ENCODE measurements around the gene MAPK12. TPM values are rescaled to one million over a fixed set of nuclear protein-coding genes. Genes with fewer than 3 reads are reported as not detected.

Gene MAPK12
- total RNA-seq, 2 experiments from 2014 or later, result 4.8 to 5.3 TPM

GRCh38 chr22:50219800-50220602, 41.5 kb downstream of the MAPK12 start:
- Mint-ChIP-seq H3K27me3 (ENCODE audit: low read depth) (no peaks in the 10 kb centered on the region), H3K9me3 (ENCODE audit: insufficient read depth) (no peaks in the 10 kb centered on the region), H3K4me3 (no peak overlapping the region), H3K36me3 (ENCODE audit: low read depth) (peaks cover 38% of the 10 kb centered on the region), H3K27ac (no peak overlapping the region), H3K4me1 (ENCODE audit: low read depth) (no peaks in the 10 kb centered on the region)
- POLR2A ChIA-PET, result no interaction called here
- DNase-seq (no peak), ATAC-seq (no peak)
- CTCF ChIA-PET, result no interaction called here

- Mint-ChIP-seq H3K36me3 (ENCODE audit: low read depth) (peaks cover 39% of the 10 kb centered on the region), H3K27me3 (ENCODE audit: low read depth) (no peaks in the 10 kb centered on the region), H3K4me1 (ENCODE audit: low read depth) (peaks cover 3% of the 10 kb centered on the region), H3K27ac (no peak overlapping the region), H3K4me3 (no peak overlapping the region), H3K9me3 (ENCODE audit: insufficient read depth) (no peaks in the 10 kb centered on the region)
- CTCF ChIA-PET, result no interaction called here
- no peak for ATAC-seq
- no peak for DNase-seq
- POLR2A ChIA-PET, result no interaction called here
Observed at GRCh38 chr22:50218996-50219727, 42.3 kb downstream of the MAPK12 start.

- no peaks in the 10 kb centered on the region for H3K27me3 Mint-ChIP-seq (ENCODE audit: low read depth)
- no peak for DNase-seq
- ChIA-PET CTCF (no interaction called here), POLR2A (interaction anchor here (0.7 kb wide), 1 partner anchor 27 kb away, joined by 3 read pairs; no protein-coding TSS in a partner anchor)
- H3K4me1 Mint-ChIP-seq (ENCODE audit: low read depth), result peaks cover 3% of the 10 kb centered on the region
- H3K4me3 Mint-ChIP-seq, result no peak overlapping the region
- no peak overlapping the region for H3K27ac Mint-ChIP-seq
- no peak for ATAC-seq
- H3K9me3 Mint-ChIP-seq (ENCODE audit: insufficient read depth), result no peaks in the 10 kb centered on the region
- H3K36me3 Mint-ChIP-seq (ENCODE audit: low read depth), result peaks cover 38% of the 10 kb centered on the region
Observed at GRCh38 chr22:50218153-50218995, 43.1 kb downstream of the MAPK12 start.

GRCh38 chr22:50217543-50218152, 43.8 kb downstream of the MAPK12 start:
- H3K27me3 Mint-ChIP-seq (ENCODE audit: low read depth), result no peaks in the 10 kb centered on the region
- ChIA-PET POLR2A (interaction anchor here (0.7 kb wide), 1 partner anchor 26 kb away, joined by 3 read pairs; no protein-coding TSS in a partner anchor), CTCF (no interaction called here)
- H3K4me3 Mint-ChIP-seq, result no peak overlapping the region
- peaks cover 3% of the 10 kb centered on the region for H3K4me1 Mint-ChIP-seq (ENCODE audit: low read depth)
- no peaks in the 10 kb centered on the region for H3K9me3 Mint-ChIP-seq (ENCODE audit: insufficient read depth)
- H3K36me3 Mint-ChIP-seq (ENCODE audit: low read depth), result peaks cover 39% of the 10 kb centered on the region
- H3K27ac Mint-ChIP-seq, result no peak overlapping the region
- DNase-seq, result no peak
- ATAC-seq, result no peak

DNA sequence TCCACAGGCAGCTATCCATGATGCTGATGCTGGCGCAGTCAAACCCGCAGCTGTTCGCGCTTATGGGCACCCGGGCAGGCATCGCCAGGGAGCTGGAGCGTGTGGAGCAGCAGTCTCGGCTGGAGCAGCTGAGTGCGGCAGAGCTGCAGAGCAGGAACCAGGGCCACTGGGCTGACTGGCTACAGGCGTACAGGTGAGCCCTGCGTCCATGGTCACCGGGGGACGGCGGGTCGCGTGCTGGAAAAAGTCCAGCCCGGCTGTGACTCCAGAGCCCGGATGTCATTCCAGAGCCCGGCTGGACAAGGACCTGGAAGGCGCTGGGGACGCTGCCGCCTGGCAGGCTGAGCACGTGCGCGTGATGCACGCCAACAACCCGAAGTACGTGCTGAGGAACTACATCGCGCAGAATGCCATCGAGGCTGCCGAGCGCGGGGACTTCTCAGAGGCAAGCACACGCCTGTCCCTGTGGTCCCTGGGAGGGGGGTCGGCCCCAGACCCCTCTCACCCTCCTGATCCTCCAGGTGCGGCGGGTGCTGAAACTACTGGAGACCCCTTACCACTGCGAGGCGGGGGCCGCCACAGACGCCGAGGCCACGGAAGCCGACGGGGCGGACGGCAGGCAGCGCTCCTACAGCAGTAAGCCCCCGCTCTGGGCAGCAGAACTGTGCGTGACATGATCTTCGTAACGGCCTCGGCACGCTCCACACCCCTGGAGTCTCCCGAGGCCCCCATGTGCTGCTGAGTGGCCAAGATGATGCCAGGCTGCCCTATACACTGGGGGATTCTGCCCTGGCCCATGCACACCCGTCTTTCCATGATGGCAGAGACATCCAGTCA, 44.6 kb downstream of the MAPK12 start:
- ChIA-PET CTCF (no interaction called here), POLR2A (no interaction called here)
- Mint-ChIP-seq H3K4me3 (no peak overlapping the region), H3K27ac (no peak overlapping the region), H3K9me3 (ENCODE audit: insufficient read depth) (no peaks in the 10 kb centered on the region), H3K4me1 (ENCODE audit: low read depth) (peaks cover 3% of the 10 kb centered on the region), H3K36me3 (ENCODE audit: low read depth) (peaks cover 43% of the 10 kb centered on the region), H3K27me3 (ENCODE audit: low read depth) (no peaks in the 10 kb centered on the region)
- no peak for DNase-seq
- ATAC-seq, result no peak

- Mint-ChIP-seq H3K9me3 (ENCODE audit: insufficient read depth) (no peaks in the 10 kb centered on the region), H3K4me3 (no peak overlapping the region), H3K36me3 (ENCODE audit: low read depth) (peaks cover 44% of the 10 kb centered on the region), H3K27me3 (ENCODE audit: low read depth) (no peaks in the 10 kb centered on the region), H3K27ac (no peak overlapping the region), H3K4me1 (ENCODE audit: low read depth) (peaks cover 3% of the 10 kb centered on the region)
- ChIA-PET CTCF (no interaction called here), POLR2A (no interaction called here)
- ATAC-seq (no peak), DNase-seq (no peak)
Observed at GRCh38 chr22:50216055-50216683, 45.3 kb downstream of the MAPK12 start.

DNA sequence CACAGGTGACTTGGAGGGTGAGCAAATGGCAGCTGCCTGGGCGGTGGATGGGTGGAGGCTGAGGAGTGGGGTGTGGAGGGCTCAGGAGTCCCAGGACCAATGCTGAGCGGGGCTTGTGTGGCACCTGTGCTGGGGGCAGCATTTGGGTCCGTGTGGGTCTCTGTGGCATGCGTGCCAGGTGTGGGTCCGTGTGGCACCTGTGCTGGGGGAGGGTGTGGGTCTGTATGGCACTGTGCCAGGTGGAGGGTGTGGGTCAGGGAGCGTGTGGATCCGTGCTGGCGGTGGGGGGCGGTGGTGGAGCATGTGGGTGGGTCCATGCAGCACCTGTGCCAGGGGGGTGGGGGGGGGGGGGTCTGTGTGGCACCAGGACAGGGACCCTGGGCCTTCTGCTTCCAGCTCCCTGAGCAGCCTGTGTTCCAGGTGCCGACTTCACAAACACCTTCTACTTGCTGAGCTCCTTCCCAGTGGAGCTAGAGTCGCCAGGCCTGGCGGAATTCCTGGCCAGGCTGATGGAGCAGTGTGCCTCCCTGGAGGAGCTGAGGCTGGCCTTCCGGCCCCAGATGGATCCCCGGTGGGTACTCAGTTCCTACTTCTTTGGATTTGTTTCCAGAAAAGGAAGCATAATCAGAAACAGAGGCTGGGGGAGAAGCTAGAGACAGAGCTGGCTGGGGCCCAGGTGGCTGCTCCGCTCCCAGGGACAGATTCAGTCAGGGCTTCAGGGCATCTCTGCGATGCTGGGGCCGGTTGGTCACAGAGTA, 46.0 kb downstream of the MAPK12 start:
- Mint-ChIP-seq H3K27me3 (ENCODE audit: low read depth) (no peaks in the 10 kb centered on the region), H3K9me3 (ENCODE audit: insufficient read depth) (no peaks in the 10 kb centered on the region), H3K27ac (no peak overlapping the region), H3K4me1 (ENCODE audit: low read depth) (peaks cover 3% of the 10 kb centered on the region), H3K36me3 (ENCODE audit: low read depth) (peaks cover 43% of the 10 kb centered on the region), H3K4me3 (no peak overlapping the region)
- no peak for ATAC-seq
- ChIA-PET CTCF (no interaction called here), POLR2A (no interaction called here)
- no peak for DNase-seq

GRCh38 chr22:50213263-50213662, 48.2 kb downstream of the MAPK12 start:
- H3K9me3 Mint-ChIP-seq (ENCODE audit: insufficient read depth), result no peaks in the 10 kb centered on the region
- POLR2A ChIA-PET, result interaction anchor here (1.0 kb wide), 1 partner anchor 64 kb away, joined by 4 read pairs; no protein-coding TSS in a partner anchor
- ATAC-seq (no peak), DNase-seq (no peak)
- no peak overlapping the region for H3K4me3 Mint-ChIP-seq
- H3K36me3 Mint-ChIP-seq (ENCODE audit: low read depth), result peaks cover 45% of the 10 kb centered on the region
- H3K27me3 Mint-ChIP-seq (ENCODE audit: low read depth), result no peaks in the 10 kb centered on the region
- no peak overlapping the region for H3K27ac Mint-ChIP-seq
- CTCF ChIA-PET, result no interaction called here
- H3K4me1 Mint-ChIP-seq (ENCODE audit: low read depth), result peaks cover 7% of the 10 kb centered on the region

GRCh38 chr22:50211147-50211546, 50.3 kb downstream of the MAPK12 start:
- H3K27ac Mint-ChIP-seq, result no peak overlapping the region
- ATAC-seq (no peak), DNase-seq (no peak)
- ChIA-PET POLR2A (interaction anchor here (0.5 to 1.3 kb wide), 2 partner anchors 304 to 315 kb away, joined by 4 read pairs; partner anchors contain the start of gene SCO2), CTCF (interaction anchor here (1.0 to 2.4 kb wide), 5 partner anchors 9 to 118 kb away, joined by 3 to 15 read pairs (median 4); no protein-coding TSS in a partner anchor)
- no peaks in the 10 kb centered on the region for H3K27me3 Mint-ChIP-seq (ENCODE audit: low read depth)
- H3K36me3 Mint-ChIP-seq (ENCODE audit: low read depth), result peaks cover 45% of the 10 kb centered on the region
- H3K4me3 Mint-ChIP-seq, result no peak overlapping the region
- H3K9me3 Mint-ChIP-seq (ENCODE audit: insufficient read depth), result no peaks in the 10 kb centered on the region
- peaks cover 13% of the 10 kb centered on the region for H3K4me1 Mint-ChIP-seq (ENCODE audit: low read depth)
